ENCODE measurements around the gene CHRM4. TPM values are rescaled to one million over a fixed set of nuclear protein-coding genes. Genes with fewer than 3 reads are reported as not detected.

The CHRM4 gene
- polyA plus RNA-seq, 1 experiment, result 0.10 TPM

GRCh38 chr11:46366260-46366659, 25.3 kb downstream of the CHRM4 start:
- CTCF ChIA-PET, result interaction anchor here (0.9 to 11.2 kb wide), 4 partner anchors 11 to 127 kb away, joined by 3 to 162 read pairs (median 33); partner anchors contain the start of gene DGKZ
- TF ChIP-seq, protein P1, sequence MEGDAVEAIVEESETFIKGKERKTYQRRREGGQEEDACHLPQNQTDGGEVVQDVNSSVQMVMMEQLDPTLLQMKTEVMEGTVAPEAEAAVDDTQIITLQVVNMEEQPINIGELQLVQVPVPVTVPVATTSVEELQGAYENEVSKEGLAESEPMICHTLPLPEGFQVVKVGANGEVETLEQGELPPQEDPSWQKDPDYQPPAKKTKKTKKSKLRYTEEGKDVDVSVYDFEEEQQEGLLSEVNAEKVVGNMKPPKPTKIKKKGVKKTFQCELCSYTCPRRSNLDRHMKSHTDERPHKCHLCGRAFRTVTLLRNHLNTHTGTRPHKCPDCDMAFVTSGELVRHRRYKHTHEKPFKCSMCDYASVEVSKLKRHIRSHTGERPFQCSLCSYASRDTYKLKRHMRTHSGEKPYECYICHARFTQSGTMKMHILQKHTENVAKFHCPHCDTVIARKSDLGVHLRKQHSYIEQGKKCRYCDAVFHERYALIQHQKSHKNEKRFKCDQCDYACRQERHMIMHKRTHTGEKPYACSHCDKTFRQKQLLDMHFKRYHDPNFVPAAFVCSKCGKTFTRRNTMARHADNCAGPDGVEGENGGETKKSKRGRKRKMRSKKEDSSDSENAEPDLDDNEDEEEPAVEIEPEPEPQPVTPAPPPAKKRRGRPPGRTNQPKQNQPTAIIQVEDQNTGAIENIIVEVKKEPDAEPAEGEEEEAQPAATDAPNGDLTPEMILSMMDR (IDR thresholded peaks at IDR 0.05; ENCODE audit: insufficient read depth, low read depth, low read length), result no peak
- no peak for DNase-seq (ENCODE audit: low read depth)
- POLR2A ChIA-PET, result interaction anchor here (0.8 kb wide), 1 partner anchor 12 kb away, joined by 3 read pairs; no protein-coding TSS in a partner anchor
- no peak overlapping the region for H3K4me3 ChIP-seq (ENCODE audit: low read depth, low read length)
- no peaks in the 10 kb centered on the region for H3K27me3 ChIP-seq (ENCODE audit: control insufficient read depth, insufficient read depth, low read length)
- peaks cover 6% of the 10 kb centered on the region for H3K36me3 ChIP-seq (ENCODE audit: control insufficient read depth, insufficient read depth, low read length)

- TF ChIP-seq, protein P1 (IDR thresholded peaks at IDR 0.05; ENCODE audit: insufficient read depth, low read depth, low read length), result no peak
- POLR2A ChIA-PET, result no interaction called here
- H3K4me3 ChIP-seq (ENCODE audit: low read depth, low read length), result no peak overlapping the region
- DNase-seq (ENCODE audit: low read depth), result no peak
- CTCF ChIA-PET, result interaction anchor here (1.8 to 11.2 kb wide), 4 partner anchors 13 to 126 kb away, joined by 4 to 162 read pairs (median 33); partner anchors contain the start of gene DGKZ
- no peaks in the 10 kb centered on the region for H3K27me3 ChIP-seq (ENCODE audit: control insufficient read depth, insufficient read depth, low read length)
- H3K36me3 ChIP-seq (ENCODE audit: control insufficient read depth, insufficient read depth, low read length), result peaks cover 2% of the 10 kb centered on the region
These were observed 26.8 kb downstream of the CHRM4 start for GRCh38 chr11:46364791-46365190.

GRCh38 chr11:46364056-46364455, 27.5 kb downstream of the CHRM4 start:
- CTCF ChIA-PET, result interaction anchor here (1.8 to 11.2 kb wide), 2 partner anchors 12 to 121 kb away, joined by 4 to 162 read pairs; partner anchors contain the start of gene DGKZ
- no peak for DNase-seq (ENCODE audit: low read depth)
- POLR2A ChIA-PET, result no interaction called here

GRCh38 chr11:46363455-46364005, 28.0 kb downstream of the CHRM4 start:
- CTCF ChIA-PET, result interaction anchor here (1.4 to 11.2 kb wide), 2 partner anchors 11 to 124 kb away, joined by 5 to 162 read pairs; partner anchors contain the start of gene DGKZ
- H3K36me3 ChIP-seq (ENCODE audit: control insufficient read depth, insufficient read depth, low read length), result peaks cover 2% of the 10 kb centered on the region; the same call in 1 of the 2 replicates
- DNase-seq (ENCODE audit: low read depth), result no peak
- H3K27me3 ChIP-seq (ENCODE audit: control insufficient read depth, insufficient read depth, low read length), result no peaks in the 10 kb centered on the region
- POLR2A ChIA-PET, result no interaction called here
- H3K4me3 ChIP-seq (ENCODE audit: low read depth, low read length), result no peak overlapping the region
- TF ChIP-seq, protein P1 (IDR thresholded peaks at IDR 0.05; ENCODE audit: insufficient read depth, low read depth, low read length), result no peak

More at GRCh38 chr11:46364056-46364455, 27.5 kb downstream of the CHRM4 start:
- peaks cover 2% of the 10 kb centered on the region; the same call in 1 of the 2 replicates for H3K36me3 ChIP-seq (ENCODE audit: control insufficient read depth, insufficient read depth, low read length)
- no peak overlapping the region for H3K4me3 ChIP-seq (ENCODE audit: low read depth, low read length)
- TF ChIP-seq, protein P1 (IDR thresholded peaks at IDR 0.05; ENCODE audit: insufficient read depth, low read depth, low read length), result no peak
- no peaks in the 10 kb centered on the region for H3K27me3 ChIP-seq (ENCODE audit: control insufficient read depth, insufficient read depth, low read length)

DNA sequence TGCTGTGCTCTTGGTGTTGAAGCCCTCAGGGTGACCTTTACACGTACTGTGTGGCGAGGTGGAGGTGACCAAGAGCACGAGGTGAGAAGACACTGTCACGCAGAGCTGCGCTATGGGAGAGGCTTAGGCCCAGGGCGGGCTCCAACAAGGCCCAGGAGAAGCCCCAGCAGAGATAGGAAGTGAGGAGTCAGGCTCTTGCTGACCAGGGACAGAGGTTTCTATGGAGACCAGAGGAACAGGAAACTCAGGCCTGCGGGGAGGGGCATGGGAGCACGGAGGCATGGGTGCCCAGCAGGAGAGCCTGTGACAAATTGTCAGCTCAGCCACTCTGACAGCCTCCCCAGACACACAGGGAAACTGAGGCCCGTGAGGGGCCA, 28.6 kb downstream of the CHRM4 start:
- Histone ChIP-seq H3K36me3 (ENCODE audit: control insufficient read depth, insufficient read depth, low read length) (peaks cover 1% of the 10 kb centered on the region; the same call in 1 of the 2 replicates), H3K4me3 (ENCODE audit: low read depth, low read length) (no peak overlapping the region), H3K27me3 (ENCODE audit: control insufficient read depth, insufficient read depth, low read length) (no peaks in the 10 kb centered on the region)
- TF ChIP-seq, protein P1 (IDR thresholded peaks at IDR 0.05; ENCODE audit: insufficient read depth, low read depth, low read length), result no peak
- ChIA-PET CTCF (interaction anchor here (1.4 to 11.2 kb wide), 2 partner anchors 11 to 124 kb away, joined by 5 to 162 read pairs; partner anchors contain the start of gene DGKZ), POLR2A (no interaction called here)
- no peak for DNase-seq (ENCODE audit: low read depth)
